EH (cell line): Measurements from ENCODE around the gene B2M.
"Not testable (repeated sequence)": the region's sequence is repeated elsewhere in the genome, so short reads cannot be mapped to it uniquely, and the experiment has no call there.

Source experiments
- DNase-seq: peaks from one replicate; pipeline ENCODE4 v3.0.0-alpha.2; 2015; ENCODE audit warnings: low read depth

The B2M gene

DNA sequence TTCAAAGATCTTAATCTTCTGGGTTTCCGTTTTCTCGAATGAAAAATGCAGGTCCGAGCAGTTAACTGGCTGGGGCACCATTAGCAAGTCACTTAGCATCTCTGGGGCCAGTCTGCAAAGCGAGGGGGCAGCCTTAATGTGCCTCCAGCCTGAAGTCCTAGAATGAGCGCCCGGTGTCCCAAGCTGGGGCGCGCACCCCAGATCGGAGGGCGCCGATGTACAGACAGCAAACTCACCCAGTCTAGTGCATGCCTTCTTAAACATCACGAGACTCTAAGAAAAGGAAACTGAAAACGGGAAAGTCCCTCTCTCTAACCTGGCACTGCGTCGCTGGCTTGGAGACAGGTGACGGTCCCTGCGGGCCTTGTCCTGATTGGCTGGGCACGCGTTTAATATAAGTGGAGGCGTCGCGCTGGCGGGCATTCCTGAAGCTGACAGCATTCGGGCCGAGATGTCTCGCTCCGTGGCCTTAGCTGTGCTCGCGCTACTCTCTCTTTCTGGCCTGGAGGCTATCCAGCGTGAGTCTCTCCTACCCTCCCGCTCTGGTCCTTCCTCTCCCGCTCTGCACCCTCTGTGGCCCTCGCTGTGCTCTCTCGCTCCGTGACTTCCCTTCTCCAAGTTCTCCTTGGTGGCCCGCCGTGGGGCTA is at the start of gene B2M, which contains the start of gene PATL2:
Gene B2M, plus strand, starts transcription at position 422 of the 647 bp plus-strand sequence. Its CDS starts 30 bp downstream, at position 452.
Gene PATL2, minus strand, starts transcription at position 228 of the 647 bp plus-strand sequence. CDS start 34,833 bp downstream, outside the sequence.
- DNase-seq = peak; percentile 96

DNA sequence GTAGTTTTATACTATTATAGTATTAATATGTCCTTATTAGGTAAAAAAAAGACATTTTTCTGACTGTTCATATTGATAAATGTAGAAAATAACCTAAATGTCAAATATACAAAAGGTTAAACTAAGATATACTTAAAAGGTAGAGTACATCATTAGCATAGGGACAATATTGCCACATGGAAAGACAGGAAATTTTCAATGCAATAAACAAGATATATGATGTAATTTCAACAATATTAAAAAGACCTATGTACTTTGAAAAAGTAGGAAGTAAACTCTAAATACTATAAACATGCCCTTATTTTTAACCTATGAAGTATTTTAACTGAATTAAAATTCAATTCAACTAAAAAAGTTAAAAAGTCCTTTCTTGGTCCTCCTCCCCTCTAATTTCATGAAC is 49.7 kb upstream of the B2M start:
- DNase-seq = no peak

DNA sequence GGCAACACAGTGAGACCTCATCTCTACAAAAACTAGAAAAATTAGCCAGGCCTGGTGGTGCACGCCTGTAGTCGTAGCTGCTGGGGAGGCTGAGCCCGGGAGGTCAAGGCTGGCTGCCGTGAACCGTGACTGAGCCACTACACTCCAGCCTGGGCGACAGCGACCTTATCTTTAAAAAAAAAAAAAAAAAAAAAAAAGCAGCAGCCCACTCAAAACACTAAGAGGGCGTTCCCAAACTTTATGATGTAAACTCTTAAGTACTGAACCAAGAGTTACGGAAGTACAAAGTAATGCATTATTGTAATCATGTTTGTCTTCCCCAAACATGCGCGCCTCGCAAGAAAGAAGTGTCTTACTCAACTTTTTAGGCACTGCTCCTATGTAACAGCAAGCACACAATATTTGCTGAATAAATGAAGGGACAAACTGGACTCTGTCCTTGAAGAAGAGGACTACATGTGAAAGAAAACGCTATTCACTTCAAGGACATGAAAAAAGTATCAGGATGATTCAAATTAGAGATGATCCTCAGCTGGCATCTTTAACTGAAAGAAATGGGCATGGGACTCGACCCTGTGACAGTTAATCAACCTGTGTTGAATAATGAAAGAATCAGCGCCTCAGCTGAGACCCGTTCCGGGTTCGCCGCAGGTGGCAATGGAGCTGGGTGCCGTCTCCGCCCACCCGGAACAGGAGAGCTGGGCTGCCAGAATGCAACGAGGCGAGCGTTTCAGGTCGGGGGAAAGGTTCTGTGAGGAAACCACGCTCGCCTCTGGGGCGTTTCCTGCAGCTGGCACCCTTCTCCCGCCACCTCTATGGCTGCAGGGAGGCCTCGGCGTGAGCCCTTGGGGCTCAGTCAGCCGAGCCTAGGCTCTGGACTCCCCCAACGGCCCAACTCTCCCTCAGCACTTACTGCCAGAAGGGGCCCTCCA is 48.6 kb upstream of the B2M start:
- DNase-seq = peak; percentile 68

DNA sequence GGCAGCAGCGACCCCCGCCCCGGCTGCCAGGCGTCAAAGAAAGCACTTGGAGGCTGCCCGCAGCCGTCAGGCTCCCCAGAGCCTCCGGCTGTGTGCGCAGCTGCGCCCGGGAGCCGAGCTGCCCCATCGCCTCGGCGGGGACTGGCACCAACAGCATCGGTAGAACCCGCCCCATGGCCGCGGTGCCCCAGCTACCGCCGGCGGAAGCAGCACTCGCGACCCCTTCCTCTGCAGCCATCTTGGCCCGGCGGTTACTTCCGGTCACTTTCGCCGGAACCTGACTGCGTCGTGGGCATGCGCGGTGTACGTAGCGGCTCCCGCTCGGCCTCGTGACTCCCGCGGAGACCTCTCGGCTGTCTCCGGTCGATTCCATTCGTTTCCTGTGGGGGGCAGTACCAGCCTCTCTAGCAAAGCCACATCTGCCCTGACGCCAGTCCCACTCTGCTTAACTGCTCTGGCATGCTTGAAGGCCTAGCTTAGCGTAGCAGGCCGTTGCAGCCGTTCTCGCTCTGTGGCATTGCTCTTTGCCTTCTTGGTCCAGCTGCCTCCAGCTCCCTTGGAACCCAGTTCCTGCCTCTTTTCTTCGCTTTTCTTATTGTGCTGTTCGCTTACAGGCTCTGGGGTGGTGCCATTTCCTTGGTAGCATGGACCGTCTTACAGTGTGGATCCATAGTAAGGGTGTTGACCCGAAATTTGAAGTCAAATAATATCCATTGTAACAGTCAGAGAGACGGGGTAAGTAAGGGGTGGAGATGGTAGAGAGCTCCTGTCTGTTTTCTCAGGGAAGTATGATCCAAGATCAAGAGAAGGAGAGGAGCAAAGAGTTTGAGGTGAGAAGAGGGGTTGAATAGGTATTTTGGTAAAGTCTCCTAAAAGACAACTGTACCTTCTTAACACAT is 47.7 kb upstream of the B2M start, which contains the start of gene SPG11:
Gene SPG11, minus strand, starts transcription at position 253 of the 899 bp plus-strand sequence. Its CDS starts 15 bp downstream, at position 238.
- DNase-seq = peak; percentile 98

DNA sequence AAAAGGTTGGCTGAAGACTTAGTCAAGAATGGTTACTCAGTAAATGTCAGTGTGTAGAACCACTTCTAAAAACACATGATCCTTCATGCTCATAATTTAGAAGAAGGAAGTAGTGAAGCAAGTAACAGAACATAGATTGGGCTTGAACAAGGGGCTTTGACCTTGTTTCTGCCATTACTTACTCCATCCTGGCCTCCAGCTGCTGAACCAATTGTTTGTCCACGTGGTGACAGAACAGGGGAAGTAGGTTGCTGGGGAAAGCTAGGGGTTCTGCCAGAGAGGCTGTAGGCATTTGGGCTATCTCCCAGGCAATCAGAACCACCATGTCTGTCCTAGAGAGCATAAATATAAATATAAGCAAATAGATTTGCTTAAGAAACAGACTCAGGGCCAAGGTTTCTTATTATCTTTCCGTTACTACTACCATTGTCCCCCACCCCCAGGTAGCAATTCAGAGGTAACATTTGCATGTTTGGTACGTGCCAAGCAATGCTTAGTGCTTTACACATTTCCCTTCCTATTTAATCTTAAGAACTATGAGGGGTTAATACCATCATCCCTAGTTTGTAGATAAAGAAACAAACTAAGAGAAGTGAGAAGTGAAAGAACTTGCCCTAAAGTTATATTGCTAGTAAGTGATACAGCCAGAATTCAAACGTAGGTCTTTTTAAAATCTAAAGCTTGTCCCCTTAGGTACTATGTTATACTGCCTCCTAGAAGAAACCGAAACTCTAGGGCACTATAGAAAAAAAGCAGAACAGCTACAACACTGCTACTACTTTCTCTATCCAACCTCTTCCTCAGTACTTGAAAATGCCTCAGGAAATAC is 44.9 kb upstream of the B2M start:
- no peak for DNase-seq

DNA sequence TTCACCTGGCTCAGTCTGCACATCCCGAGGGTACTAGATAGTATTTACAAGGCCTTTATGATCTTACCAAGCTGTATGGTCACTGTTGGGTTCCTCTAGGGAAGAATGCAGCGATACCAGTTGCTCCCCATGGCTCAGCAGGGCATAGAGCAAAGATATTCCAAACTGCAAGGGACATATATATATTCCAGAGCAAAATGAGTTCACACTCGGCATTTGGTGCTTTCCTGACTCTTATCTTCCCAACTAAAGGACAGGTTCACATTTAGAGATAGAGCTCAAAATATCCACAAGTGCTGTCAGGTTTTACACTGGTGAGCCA is 44.3 kb upstream of the B2M start:
- no peak for DNase-seq

DNA sequence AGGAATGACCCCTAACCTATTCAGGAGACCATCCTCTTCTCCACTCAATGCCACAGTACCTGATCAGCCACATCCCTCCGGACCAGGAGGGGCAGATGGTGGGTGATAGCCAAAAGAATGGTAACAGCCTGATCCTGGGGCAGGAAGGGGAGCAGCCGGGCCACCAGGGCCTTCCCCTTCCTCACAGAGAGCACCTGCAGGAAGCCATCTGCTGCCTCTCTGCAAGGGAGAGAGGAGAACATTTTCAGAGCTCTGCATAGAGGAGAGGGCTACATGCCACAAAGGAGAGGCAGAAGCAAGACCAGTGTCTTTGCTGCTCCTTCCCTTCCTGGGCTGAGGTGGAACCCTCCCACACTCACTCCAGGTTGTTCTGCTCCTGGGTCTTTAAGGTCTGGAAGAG is 42.4 kb upstream of the B2M start:
- DNase-seq = no peak

DNA sequence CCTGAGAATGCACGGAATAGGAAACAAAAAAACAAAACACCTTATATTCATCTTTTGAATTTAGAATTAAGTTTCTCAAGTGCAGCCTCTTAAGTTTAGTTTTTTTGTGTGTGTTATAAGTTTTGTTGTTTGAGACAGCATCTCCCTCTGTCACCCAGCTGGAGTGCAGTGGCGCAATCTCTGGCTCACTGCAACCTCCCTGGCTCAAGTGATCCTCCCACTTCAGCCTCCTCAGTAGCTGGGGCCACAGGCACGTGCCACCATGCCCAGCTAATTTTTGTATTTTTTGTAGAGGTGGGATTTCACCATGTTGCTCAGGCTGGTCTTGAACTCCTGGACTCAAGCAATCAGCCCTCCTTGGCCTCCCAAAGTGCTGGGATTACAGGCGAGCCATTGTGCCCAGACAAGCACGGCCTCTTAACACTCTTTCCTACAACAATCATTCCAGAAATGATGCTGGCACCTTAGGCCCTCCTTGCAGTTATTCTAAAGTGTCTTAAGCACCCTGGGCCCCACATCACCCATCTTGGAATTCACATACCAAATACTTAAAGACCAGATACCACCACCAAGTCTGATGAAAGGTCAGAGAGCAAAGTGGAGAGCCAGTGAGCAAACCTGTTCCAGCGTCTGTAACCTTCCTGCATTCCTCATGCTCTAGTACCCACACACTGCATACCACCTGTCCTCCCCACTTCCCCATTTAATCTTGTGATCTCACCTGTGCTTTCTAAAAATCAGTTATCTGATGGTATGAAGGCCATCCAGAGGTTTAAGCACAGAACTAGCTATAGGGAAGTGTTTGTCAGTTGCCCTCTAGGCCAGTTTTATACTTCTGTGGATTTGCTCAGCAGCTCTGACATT is 41.0 kb upstream of the B2M start:
- DNase-seq = no peak

DNA sequence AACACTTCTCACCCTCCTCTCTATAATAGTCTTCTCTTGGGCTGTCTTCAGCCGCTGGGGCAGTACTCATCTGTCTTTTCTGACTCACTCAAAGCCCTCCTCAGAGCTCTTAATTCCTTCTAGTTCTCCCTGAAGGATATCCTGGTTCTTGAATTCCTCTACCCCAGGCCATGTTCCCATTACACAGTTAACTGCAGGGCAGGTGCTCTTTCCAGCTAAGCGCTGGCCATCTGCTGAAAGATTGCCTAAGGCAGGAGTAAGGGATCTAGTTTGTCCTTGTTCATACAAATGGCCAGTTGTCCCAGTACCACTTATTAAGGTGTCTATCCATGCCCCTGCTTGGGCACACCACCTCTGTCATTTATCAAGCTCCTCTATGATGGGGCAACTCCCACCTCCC is 37.7 kb upstream of the B2M start:
- DNase-seq = no peak

DNA sequence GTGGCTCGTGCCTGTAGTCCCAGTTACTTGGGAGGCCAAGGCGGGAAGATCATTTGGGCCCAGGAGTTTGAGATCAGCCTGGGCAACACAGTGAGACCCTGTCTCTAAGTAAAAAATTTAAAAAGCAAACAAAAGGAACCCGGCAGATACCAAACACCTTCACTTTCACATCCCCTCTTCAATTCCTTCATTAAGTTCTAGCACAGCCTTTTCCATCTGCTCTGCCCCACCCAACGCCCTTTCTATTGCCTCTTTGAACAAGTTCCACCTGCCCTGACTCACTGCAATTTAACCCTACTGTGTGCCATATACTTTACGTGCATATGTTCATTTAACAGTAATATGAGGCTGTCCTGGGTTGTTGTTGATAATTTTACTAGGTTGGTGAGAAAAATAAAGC is 35.4 kb upstream of the B2M start:
- DNase-seq = no peak

DNA sequence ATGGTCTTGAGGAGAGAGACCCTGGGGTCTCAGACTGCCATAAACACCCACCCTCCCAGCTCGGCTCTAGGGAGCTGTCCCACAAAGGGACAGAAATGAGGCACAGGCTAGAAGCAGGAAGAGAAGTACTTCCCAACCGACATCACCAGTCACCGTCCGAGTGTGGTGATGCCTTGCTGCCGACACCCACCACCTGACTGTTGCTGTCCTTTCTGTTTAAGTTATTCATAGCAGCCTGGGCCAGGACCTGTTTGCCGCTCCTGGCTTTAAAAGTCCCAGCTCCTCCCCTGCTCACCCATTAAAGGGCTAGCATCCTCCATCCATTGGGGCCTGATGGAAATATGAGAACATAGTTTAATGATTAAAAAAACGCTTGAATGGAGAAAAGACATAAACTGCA is 34.6 kb upstream of the B2M start:
- DNase-seq = no peak

DNA sequence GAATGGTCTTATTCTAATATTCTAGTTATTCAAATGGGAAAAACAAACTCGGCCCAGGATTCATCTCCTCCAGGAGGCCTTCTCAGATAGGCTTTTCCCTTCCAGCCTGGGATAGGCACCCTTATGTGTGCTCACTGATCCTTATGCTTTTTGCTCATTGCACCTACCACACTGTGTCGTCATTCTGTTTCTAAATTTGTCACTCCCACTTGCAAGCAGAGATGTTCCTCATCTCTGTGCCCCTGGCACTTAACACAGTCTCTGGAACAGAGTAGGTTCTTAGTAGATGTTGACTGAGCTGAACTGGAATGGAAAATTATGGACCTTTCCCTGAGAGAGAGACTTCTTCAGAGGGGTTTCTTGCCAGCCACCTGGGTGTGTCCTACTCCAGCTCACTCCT is 29.1 kb upstream of the B2M start:
- no peak for DNase-seq

DNA sequence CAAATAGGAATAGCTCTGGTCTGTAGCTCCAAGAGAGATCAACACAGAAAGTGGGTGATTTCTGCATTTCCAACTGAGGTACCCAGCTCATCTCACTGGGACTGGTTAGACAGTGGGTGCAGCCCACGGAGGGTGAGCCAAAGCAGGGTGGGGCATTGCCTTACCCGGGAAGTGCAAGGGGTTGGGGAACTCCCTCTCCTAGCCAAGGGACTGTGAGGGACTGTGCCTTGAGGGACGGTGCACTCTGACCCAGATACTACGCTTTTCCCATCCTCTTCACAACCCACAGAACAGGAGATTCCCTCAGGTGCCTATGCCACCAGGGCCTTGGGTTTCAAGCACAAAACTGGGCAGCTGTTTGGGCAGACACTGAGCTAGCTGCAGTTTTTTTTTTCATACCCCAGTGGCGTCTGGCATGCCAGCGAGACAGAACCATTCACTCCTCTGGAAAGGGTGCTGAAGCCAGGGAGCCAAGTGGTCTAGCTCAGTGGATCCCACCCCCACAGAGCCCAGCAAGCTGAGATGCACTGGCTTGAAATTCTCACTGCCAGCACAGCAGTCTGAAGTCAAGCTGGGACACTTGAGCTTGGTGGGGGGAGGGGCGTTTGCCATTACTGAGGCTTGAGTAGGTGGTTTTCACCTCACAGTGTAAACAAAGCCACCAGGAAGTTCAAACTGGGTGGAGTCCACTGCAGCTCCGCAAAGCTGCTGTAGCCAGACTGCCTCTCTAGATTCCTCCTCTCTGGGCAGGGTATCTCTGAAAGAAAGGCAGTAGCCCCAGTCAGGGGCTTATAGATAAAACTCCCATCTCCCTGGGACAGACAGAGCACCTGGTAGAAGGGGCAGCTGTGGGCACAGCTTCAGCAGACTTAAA is 28.3 kb upstream of the B2M start:
- peak; percentile 10 for DNase-seq

DNA sequence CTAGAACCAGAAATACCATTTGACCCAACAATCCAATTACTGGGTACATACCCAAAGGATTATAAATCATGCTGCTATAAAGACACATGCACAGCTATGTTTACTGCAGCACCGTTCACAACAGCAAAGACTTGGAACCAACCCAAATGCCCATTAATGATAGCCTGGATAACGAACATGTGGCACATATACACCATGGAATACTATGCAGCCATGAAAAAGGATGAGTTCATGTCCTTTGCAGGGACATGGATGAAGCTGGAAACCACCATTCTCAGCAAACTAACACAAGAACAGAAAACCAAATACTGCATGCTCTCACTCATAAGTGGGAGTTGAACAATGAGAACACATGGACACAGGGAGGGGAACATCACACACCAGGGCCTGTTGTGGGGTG is 22.0 kb upstream of the B2M start:
- DNase-seq = not testable (repeated sequence)

DNA sequence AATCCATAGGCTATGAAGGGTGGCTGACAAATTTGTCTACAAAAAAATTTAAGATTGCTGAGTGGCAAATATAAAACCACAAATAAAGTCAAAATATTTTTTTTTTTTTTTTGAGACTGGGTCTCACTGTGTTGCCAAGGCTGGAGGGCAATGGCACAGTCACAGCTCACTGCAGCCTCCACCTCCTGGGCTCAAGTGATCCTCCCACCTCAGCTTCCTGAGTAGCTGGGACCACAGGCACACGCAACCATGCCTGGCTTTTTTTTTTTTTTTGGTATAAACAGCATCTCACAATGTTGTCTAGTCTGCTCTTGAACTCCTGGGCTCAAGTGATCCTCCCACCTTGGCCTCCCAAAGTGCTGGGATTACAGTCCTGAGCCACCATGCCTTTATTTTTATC is 21.1 kb upstream of the B2M start:
- not testable (repeated sequence) for DNase-seq

DNA sequence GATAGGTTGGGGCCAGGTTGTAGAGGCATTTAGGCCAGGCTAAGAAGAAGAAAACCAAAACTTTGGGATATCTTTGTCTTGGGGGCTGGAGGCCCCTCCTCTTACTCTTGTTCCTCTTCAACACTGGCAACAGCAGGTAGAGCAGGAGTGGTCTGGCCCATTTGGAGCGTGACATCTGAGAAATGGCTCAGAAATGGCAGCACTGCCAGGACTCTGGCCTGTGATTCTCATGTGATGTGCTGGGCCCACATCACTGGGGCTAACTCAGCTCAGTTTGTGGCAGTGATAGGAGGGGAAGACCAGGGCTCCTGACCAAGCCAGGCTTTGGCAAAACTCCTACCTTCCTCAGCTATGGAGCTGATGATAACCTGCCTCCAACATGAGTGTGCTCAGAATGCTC is 18.7 kb upstream of the B2M start:
- no peak for DNase-seq

DNA sequence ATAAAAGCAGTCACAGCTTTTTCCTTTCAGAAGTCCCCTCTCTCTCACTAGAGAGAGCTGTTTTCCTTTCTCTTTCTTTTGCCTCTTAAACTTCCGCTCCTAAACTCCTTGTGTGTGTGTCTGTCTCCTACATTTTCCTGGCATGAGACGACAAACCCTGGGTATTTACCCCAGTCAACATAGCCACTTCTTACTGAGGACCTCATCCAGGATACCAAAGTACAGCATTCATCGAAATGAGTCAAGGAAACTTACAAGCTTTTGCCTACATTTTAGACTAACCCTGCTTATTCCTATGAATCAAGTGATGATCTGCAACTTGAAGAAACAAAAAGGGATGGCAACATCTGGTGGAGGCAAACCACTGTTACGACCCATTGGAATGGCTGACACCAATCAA is 16.9 kb upstream of the B2M start:
- DNase-seq = peak; percentile 20

DNA sequence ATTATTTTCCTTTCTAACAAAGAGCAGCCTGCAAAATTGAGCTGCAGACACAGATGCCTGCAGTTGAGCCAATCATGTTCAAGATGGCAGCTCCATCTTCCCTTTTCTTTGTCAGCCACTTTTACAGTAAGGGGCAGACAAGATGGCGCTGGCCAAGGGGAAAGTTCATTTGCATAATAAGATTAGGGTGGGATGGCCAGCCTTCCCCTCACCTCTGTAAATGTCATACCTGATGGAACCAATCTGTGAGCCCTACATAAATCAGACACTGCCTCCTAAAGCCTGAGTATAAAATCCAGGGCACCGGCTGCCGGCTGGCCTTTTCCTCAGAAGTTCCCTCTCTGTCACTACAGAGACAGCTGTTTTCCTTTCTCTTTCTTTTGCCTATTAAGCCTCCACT is 16.0 kb upstream of the B2M start:
- no peak for DNase-seq

DNA sequence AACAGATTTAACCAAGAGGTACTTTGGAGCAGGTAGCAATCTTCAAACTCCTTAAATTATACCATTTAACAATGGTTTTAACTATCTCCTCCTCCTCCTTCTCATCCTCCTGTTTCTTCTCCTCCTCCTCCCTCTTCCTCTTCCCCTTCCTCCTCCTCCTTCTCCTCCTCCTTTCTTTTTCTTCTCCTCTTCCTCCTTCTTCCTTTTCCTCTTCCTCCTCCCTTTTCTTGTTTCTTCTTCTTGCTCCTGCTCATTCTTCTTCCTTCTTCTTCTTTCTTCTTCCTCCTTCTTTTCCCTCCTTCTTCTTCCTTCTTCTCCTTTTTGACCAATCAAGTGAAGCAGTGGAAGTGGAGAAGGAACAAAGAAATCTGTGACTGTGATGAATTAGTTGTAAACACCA is 14.3 kb upstream of the B2M start:
- no peak for DNase-seq
